Smooth muscle cell of bladder (primary cell): ENCODE data around the gene ADCY2. TPM values are rescaled to one million over a fixed set of nuclear protein-coding genes. Genes with fewer than 3 reads are reported as not detected.

ENCODE experiments used
- total RNA-seq: library from RNA; depleted of rRNA; stranded (reverse); fragments of >200 nt; gene quantifications from 2 replicates; pipeline ENCODE4 v1.2.3, GENCODE V29; 2014

The ADCY2 gene
- total RNA-seq = 0.14 and 0.65 TPM in 2 replicates

DNA sequence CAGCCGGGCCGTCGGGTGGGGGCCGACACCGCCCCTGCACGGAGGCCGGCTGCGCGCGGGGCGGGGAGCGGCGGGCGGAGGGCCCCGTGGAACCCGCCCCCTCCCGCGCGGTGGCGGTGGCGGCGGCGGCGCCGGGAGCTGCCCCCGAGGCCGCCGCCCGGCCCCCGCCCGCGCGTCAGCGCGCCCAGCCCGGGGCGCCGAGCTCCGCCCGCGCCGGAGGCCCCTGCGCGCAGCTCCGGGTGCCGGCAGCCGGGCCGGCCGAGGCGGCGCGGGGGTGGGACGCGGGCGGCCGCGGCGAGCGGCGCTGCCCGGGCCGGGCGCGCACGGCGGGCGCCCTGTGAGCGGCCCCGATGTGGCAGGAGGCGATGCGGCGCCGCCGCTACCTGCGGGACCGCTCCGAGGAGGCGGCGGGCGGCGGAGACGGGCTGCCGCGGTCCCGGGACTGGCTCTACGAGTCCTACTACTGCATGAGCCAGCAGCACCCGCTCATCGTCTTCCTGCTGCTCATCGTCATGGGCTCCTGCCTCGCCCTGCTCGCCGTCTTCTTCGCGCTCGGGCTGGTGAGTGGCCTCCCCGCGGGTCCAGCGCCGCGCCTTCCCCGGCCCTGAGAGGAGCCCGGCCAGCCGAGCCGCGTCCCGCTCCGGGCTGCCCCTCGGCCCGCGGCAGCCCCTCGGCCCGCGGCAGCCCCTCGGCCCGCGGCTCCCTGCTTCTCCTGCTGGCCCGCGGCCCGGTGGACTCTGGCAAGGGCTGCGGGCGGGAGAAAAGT, at the start of gene ADCY2:
ADCY2 (plus strand) TSS at position 192 of the 766 bp plus-strand sequence; CDS start at position 351, 159 bp downstream.

DNA sequence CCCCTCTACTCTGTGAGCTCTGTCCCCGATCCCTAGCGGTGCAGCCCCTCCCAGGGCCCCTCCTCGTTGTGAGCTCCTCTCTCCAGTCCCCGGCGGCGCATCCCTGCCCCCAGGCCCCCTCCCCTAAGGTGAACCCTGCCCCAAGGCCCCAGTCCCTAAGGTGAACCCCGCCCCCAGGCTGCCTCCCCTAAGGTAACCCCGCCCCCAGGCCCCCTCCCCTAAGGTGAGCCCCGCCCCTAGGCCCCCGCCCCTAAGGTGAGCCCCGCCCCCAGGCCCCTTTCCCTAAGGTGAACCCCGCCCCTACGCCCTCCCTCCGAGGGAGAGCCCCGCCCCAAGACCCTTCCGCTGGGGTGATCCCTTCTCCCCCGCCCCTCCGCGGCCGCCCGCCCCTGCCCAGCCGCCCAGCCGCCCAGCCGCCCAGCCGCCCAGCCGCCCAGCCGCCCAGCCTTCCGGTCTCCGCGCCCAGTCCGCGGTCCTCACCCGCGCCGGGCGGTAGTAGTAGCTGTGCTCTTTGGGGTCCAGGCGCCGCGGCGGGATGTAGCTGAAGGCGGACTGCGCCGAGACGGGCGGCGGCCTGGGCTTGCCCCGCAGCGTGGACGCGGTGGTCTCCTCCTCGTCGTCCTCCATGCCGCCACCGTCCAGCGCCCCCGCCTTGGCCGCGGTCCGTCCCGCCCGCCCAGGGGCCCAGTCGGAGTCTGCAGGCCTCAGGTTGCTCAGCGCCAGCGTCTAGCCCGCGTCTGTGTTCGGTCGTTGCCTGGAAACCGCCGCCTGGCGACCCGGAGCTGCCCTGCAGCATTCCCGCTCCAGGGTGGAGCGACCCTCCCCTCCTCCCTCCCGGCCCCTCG, 454.7 kb downstream of the ADCY2 start, which contains the start of gene CFAP90:
CFAP90 (minus strand) TSS at position 739 of the 845 bp plus-strand sequence; CDS start at position 627, 112 bp downstream.

DNA sequence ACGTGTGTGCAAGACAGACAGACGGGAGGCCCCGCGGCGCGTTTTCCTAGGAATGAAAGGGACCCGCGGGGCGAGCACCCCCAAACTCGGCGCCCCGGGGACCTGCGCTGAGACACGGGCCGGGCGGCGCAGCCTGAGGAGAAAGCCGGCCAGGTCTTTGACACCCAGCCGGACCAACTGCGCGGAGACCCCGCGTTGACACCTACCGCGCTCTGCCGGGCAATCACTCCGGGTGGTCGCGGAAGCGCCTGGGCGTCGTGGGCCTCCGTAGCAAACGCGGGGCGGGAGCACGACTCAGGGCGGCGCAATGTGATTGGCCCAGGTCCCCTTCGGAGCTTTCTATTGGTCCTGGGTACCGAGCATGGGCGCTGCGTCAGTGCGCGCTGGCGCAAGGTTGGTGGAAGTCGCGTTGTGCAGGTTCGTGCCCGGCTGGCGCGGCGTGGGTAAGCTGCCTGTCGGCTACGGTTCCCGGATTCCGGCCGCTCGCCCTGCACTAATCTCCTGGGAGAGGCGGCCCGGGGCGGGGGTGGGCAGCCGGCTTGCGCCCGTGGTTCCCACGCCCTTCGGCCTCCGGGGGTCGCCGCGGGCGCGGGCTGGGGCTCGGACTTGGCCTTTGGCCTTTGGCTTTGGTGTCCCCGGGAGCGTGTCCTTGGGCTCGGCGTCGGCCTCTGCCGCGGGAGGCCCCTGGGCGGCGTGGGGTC, 473.0 kb downstream of the ADCY2 start, which contains the start of the genes FASTKD3 and MTRR:
FASTKD3 (minus strand) TSS at position 259 of the 701 bp plus-strand sequence. CDS start 948 bp downstream, outside the sequence.
MTRR (plus strand) TSS at position 376 of the 701 bp plus-strand sequence. CDS start 1,647 bp downstream, outside the sequence.

